ENCODE measurements around the gene OLFM1. TPM values are rescaled to one million over a fixed set of nuclear protein-coding genes. Genes with fewer than 3 reads are reported as not detected.

OLFM1 gene
- total RNA-seq, 1 donor from 2014 or later: 8.0 TPM

DNA sequence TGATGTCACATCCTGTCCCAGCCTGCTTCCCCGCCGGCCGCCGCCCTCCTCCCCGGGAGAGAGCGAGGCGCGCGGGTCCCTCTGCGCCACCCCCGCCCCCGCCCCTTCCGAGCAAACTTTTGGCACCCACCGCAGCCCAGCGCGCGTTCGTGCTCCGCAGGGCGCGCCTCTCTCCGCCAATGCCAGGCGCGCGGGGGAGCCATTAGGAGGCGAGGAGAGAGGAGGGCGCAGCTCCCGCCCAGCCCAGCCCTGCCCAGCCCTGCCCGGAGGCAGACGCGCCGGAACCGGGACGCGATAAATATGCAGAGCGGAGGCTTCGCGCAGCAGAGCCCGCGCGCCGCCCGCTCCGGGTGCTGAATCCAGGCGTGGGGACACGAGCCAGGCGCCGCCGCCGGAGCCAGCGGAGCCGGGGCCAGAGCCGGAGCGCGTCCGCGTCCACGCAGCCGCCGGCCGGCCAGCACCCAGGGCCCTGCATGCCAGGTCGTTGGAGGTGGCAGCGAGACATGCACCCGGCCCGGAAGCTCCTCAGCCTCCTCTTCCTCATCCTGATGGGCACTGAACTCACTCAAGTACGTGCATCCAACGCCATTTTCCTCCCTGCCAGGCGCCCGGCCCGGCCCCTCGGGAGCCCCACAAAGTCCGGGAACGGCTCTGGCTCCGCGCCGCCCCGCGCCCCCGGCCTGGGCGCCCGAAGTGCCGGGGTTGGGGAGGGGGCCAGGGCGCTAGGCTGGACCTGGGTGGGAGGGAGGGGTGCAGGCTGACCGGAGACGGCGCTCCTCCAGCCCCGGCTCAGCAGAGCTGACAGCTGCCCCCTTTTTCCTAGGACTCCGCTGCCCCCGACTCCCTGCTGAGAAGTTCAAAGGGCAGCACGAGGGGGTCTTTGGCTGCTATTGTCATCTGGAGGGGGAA is 12.0 kb upstream of the OLFM1 start:
- Mint-ChIP-seq H3K27ac (no peak overlapping the region), H3K27me3 (peaks cover 80% of the 10 kb centered on the region), H3K4me3 (no peak overlapping the region), H3K4me1 (ENCODE audit: unreplicated experiment) (no peaks in the 10 kb centered on the region), H3K9me3 (no peaks in the 10 kb centered on the region), H3K36me3 (no peaks in the 10 kb centered on the region)
- TF ChIP-seq, protein P1, sequence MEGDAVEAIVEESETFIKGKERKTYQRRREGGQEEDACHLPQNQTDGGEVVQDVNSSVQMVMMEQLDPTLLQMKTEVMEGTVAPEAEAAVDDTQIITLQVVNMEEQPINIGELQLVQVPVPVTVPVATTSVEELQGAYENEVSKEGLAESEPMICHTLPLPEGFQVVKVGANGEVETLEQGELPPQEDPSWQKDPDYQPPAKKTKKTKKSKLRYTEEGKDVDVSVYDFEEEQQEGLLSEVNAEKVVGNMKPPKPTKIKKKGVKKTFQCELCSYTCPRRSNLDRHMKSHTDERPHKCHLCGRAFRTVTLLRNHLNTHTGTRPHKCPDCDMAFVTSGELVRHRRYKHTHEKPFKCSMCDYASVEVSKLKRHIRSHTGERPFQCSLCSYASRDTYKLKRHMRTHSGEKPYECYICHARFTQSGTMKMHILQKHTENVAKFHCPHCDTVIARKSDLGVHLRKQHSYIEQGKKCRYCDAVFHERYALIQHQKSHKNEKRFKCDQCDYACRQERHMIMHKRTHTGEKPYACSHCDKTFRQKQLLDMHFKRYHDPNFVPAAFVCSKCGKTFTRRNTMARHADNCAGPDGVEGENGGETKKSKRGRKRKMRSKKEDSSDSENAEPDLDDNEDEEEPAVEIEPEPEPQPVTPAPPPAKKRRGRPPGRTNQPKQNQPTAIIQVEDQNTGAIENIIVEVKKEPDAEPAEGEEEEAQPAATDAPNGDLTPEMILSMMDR (conservative IDR thresholded peaks at IDR 0.05): no peak
- DNase-seq (ENCODE audit: extremely low spot score, unreplicated experiment): no peak

DNA sequence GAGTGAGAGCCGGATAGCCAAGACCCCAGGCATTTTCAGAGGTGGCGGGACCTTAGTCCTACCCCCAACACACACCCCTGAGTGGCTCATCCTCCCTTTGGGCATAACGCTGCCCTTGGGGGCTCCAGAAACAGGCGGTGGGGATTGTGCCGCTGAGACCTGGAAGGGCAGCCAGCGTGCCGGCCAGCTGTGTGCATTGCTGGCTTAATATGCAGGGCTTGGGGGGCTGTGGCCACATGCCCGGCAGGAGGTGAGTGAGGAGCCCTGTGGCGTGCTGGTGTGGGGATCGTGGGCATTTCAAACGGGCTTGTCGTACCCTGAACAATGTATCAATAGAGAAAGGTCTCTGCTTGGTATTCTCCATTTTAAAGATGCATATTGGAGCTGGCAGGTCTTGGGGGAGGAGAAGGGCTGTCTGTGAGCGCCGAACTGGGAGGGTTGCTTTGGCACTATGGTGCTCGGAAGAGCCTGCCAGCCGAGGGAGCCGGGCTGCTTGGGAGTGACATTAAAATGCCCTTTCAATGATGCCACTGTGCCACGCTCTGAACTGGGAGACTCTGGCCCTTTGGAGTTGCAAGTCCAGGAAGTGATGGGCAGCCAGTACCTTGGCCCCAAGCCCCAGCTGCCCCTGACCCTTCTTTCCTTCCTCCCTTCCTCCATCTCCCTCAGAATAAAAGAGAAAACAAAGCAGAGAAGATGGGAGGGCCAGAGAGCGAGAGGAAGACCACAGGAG is 11.2 kb upstream of the OLFM1 start:
- Mint-ChIP-seq H3K4me1 (ENCODE audit: unreplicated experiment) (no peaks in the 10 kb centered on the region), H3K36me3 (no peaks in the 10 kb centered on the region), H3K27ac (no peak overlapping the region), H3K9me3 (no peaks in the 10 kb centered on the region), H3K27me3 (peaks cover 73% of the 10 kb centered on the region), H3K4me3 (no peak overlapping the region)
- DNase-seq (ENCODE audit: extremely low spot score, unreplicated experiment): no peak
- TF ChIP-seq, protein P1 (conservative IDR thresholded peaks at IDR 0.05): no peak

DNA sequence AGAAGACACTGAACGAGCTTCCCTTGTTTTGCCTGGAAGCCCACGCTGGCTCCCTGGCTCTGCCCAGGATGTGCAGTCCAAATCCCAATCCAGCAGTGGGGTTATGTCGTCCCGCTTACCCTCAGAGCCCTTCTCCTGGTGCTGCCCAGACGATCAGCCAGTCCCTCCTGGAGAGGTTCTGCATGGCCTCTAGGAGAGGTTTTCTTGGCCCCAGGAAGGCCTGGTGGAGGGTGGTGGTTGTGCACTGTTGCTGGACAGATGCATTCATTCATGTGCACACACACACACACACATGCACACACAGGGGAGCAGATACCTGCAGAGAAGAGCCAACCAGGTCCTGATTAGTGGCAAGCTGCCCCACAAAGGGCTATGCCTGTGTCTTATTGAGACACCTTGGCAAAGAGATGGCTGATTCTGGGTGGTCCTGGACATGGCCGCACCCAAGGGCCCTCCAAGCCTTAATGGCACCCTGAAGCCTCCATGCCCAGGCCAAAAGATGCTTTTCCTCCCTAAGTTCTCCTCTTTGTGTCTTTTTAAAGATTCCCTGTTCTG is 10.5 kb upstream of the OLFM1 start:
- no peaks in the 10 kb centered on the region for H3K9me3 Mint-ChIP-seq
- TF ChIP-seq, protein P1 (conservative IDR thresholded peaks at IDR 0.05): no peak
- H3K27ac Mint-ChIP-seq: no peak overlapping the region
- no peaks in the 10 kb centered on the region for H3K4me1 Mint-ChIP-seq (ENCODE audit: unreplicated experiment)
- DNase-seq (ENCODE audit: extremely low spot score, unreplicated experiment): no peak
- no peaks in the 10 kb centered on the region for H3K36me3 Mint-ChIP-seq
- H3K4me3 Mint-ChIP-seq: peak overlapping the region; percentile 60
- H3K27me3 Mint-ChIP-seq: peaks cover 74% of the 10 kb centered on the region

GRCh38 chr9:135077497-135078200 is 9.8 kb upstream of the OLFM1 start:
- TF ChIP-seq, protein P1 (conservative IDR thresholded peaks at IDR 0.05): no peak
- H3K27me3 Mint-ChIP-seq: peaks cover 75% of the 10 kb centered on the region
- H3K4me1 Mint-ChIP-seq (ENCODE audit: unreplicated experiment): no peaks in the 10 kb centered on the region
- no peaks in the 10 kb centered on the region for H3K9me3 Mint-ChIP-seq
- H3K27ac Mint-ChIP-seq: no peak overlapping the region
- H3K4me3 Mint-ChIP-seq: peak overlapping the region; percentile 60
- DNase-seq (ENCODE audit: extremely low spot score, unreplicated experiment): no peak
- H3K36me3 Mint-ChIP-seq: no peaks in the 10 kb centered on the region

DNA sequence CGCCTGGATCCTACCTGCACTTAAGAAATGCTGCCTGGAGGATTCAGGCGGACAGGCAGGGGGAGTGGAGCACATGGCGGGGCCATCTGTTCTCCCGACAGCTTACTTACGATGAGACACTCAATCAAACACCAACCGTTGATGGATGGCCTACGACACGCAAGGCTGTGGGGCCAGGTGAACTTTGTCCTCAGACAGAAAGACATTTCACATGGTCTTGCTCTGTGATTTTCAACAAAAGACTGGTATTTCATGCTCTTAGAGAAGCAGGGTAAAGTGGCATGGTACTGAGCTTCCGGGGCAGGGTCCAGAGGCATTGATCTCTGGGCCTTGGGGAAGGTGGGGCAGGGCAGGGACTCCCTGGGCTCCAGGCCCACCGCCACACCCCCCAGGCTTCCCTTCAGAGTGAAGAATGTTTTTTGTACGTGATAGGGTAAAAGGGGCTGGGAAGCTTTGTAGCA is 9.1 kb upstream of the OLFM1 start:
- no peaks in the 10 kb centered on the region for H3K9me3 Mint-ChIP-seq
- no peaks in the 10 kb centered on the region for H3K4me1 Mint-ChIP-seq (ENCODE audit: unreplicated experiment)
- H3K27ac Mint-ChIP-seq: no peak overlapping the region
- no peak overlapping the region for H3K4me3 Mint-ChIP-seq
- no peaks in the 10 kb centered on the region for H3K36me3 Mint-ChIP-seq
- TF ChIP-seq, protein P1 (conservative IDR thresholded peaks at IDR 0.05): no peak
- no peak for DNase-seq (ENCODE audit: extremely low spot score, unreplicated experiment)
- H3K27me3 Mint-ChIP-seq: peaks cover 75% of the 10 kb centered on the region

Data from type B pancreatic cell (in vitro differentiated cells).